Measurements from ENCODE around the gene HSPD1.

HSPD1 gene

DNA sequence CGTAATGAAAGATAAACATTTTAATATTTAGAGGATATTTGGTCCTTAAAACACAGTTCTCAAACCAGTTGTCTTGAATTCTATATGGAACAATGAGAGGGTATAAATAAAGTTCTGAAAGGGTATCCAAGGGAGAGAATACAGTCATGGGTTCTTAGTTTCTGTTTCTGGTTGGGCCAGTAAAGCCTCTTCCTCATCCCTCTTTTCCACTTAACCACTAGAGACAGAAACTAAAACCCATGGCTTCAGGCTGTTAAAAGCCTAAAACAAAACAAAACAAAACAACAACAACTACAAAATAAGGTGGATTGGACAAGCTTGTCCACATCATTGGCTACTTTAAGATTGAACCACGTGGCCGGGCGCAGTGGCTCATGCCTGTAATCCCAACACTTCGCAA lies 27.5 kb downstream of the HSPD1 start:
- TF ChIP-seq CTCF (IDR thresholded peaks at IDR 0.05; ENCODE audit: low read depth, low read length, missing control alignments), result no peak
- no peak overlapping the region for H3K27ac ChIP-seq
- H3K36me3 ChIP-seq (replicated peaks), result peaks cover 58% of the 10 kb centered on the region
- no peak overlapping the region for H3K4me3 ChIP-seq (ENCODE audit: low read depth, low read length)
- no peaks in the 10 kb centered on the region for H3K27me3 ChIP-seq (replicated peaks)
- DNase-seq, result no peak
- in situ Hi-C loops (cut with HindIII; ENCODE audit: low pct_ligation_motif_present, low sequenced_read_pairs), result no loop called here

DNA sequence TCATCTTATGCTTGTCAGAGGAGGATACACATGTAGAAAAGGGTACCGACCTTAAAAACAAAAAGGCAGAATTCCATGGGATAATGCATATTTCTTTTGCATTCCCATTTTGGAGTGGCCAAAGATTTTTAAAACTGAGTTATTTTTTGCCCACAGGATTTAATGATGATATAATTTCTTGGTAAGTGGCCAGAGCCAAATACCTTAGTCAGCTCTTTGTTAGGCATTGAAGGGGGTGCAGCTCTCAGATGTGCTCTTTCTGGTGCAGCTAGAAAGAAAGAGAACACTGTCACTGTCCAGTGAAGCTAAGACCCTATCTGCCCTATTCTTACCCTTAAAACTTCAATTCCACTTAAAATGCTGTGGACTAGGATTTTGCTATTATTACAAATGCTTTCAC lies 35.5 kb downstream of the HSPD1 start:
- in situ Hi-C loops (cut with HindIII; ENCODE audit: low pct_ligation_motif_present, low sequenced_read_pairs), result no loop called here
- no peak for DNase-seq
- H3K36me3 ChIP-seq (replicated peaks), result peaks cover 52% of the 10 kb centered on the region
- H3K27ac ChIP-seq, result no peak overlapping the region
- no peak overlapping the region for H3K4me3 ChIP-seq (ENCODE audit: low read depth, low read length)
- TF ChIP-seq CTCF (IDR thresholded peaks at IDR 0.05; ENCODE audit: low read depth, low read length, missing control alignments), result no peak
- no peaks in the 10 kb centered on the region for H3K27me3 ChIP-seq (replicated peaks)

DNA sequence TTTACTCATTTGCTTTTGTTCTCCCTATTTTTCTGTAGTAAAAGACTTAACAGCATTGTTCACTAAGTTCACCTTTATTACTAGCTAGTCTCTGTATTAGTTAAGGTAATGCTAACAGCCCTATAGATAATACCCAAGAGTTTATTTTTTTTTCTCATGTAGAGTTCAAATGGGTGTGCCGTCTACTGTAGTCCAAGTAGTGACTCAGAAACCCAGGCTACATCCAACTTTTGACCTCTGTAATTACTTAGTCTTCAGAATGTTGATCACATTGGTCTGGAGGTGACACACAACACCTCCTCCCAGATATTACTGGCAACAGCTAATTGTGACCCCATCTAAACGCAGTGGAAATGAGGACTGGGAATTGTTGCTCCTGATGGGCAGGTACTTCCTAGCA lies 38.6 kb downstream of the HSPD1 start:
- in situ Hi-C loops (cut with HindIII; ENCODE audit: low pct_ligation_motif_present, low sequenced_read_pairs), result no loop called here

GRCh38 chr2:197460649-197461048 lies 39.0 kb downstream of the HSPD1 start:
- peaks cover 36% of the 10 kb centered on the region for H3K36me3 ChIP-seq (replicated peaks)
- TF ChIP-seq CTCF (IDR thresholded peaks at IDR 0.05; ENCODE audit: low read depth, low read length, missing control alignments), result no peak
- DNase-seq, result no peak
- in situ Hi-C loops (cut with HindIII; ENCODE audit: low pct_ligation_motif_present, low sequenced_read_pairs), result no loop called here
- no peaks in the 10 kb centered on the region for H3K27me3 ChIP-seq (replicated peaks)
- H3K4me3 ChIP-seq (ENCODE audit: low read depth, low read length), result no peak overlapping the region
- H3K27ac ChIP-seq, result no peak overlapping the region

More for the DNA sequence above, 38.6 kb downstream of the HSPD1 start:
- no peak for DNase-seq
- H3K4me3 ChIP-seq (ENCODE audit: low read depth, low read length), result no peak overlapping the region
- no peak for TF ChIP-seq CTCF (IDR thresholded peaks at IDR 0.05; ENCODE audit: low read depth, low read length, missing control alignments)
- H3K27ac ChIP-seq, result no peak overlapping the region
- H3K27me3 ChIP-seq (replicated peaks), result no peaks in the 10 kb centered on the region
- H3K36me3 ChIP-seq (replicated peaks), result peaks cover 41% of the 10 kb centered on the region

DNA sequence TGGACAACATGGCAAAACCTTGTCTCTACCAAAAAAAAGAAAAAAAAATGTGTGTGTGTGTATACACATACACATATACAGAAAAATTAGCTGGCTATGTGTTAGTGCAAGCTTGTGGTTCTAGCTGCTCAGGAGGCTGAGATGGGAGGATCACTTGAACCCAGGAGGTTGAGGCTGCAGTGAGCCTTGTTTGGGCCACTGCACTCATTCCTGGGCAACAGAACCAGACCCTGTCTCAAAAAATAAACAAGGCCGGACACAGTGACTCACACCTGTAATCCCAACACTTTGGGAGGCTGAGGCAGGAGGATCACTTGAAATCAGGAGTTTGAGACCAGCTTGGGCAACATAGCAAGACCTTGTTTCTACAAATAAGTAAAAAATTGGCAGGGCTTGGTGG lies 44.2 kb downstream of the HSPD1 start:
- no peak overlapping the region for H3K4me3 ChIP-seq (ENCODE audit: low read depth, low read length)

More for the DNA sequence above, 44.2 kb downstream of the HSPD1 start:
- in situ Hi-C loops (cut with HindIII; ENCODE audit: low pct_ligation_motif_present, low sequenced_read_pairs), result no loop called here
- H3K27me3 ChIP-seq (replicated peaks), result no peaks in the 10 kb centered on the region
- no peak for DNase-seq
- TF ChIP-seq CTCF (IDR thresholded peaks at IDR 0.05; ENCODE audit: low read depth, low read length, missing control alignments), result no peak
- H3K27ac ChIP-seq, result no peak overlapping the region
- peaks cover 8% of the 10 kb centered on the region for H3K36me3 ChIP-seq (replicated peaks)

All from brain microvascular endothelial cell (primary cell).